Measurements from ENCODE around the gene ALS2.
"Not testable (repeated sequence)": the region's sequence is repeated elsewhere in the genome, so short reads cannot be mapped to it uniquely, and the experiment has no call there.

The ALS2 gene

DNA sequence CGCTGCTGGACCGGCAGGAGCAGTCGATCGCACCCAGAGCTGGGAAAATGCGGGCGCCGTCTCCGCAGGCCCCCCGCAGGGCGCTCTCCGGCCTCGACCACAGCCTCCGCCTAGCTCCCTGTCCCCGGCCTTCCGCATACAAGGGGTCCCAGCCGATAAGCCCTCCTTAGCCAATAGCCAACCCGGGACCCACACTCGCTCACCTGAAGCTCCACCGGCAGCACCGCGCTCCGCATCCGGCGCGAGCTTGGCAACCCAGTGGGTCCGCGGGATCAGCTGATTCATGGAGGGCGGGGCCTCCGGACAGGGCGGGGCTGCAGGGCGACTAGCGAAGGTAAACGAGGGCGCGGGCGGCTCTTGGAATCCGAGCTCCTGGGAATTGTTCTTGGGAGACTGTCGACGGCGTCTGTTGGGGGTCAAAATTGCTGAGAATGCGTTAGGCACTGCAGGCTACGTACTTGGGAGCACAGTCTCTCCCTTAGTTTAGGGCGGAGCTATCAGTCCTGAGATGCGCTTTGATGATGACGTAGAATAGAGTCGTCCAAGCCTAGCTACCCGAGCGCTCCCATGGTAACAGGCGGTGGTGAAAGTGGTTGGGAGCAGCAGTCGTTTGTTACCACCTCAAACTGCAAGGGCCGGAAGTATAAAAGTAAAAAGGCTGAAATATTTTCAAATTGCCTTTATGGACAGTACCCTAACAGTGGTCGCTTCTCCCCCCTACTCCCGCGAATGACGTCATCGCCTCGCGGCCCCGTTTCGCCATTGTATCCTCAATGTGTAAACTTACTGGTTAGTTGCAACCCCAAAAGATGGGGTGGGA lies at the start of gene ALS2:
TSS of gene ALS2 (minus strand) at position 260 of the 820 bp plus-strand sequence. CDS start 12,048 bp downstream, outside the sequence.
- peak; percentile 97 for DNase-seq

DNA sequence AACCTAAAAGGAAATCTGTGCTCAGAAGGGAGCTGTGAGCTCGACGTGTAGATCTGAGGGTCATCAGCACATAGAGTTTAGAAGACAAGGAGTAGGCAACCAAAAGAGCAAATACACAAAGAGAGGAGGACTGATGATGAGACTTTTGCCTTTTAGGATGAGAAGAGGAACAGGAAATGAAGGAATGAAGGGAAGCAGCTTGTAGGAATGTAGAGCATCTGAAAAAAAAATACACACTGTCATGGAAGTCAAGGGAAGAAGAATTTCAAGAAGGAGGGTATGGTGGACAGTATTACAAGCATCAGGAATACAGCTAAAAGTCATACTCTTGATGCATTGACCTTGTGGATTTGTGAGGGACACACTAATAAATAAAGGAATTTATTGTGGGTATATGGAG lies 47.5 kb upstream of the ALS2 start:
- DNase-seq: no peak

DNA sequence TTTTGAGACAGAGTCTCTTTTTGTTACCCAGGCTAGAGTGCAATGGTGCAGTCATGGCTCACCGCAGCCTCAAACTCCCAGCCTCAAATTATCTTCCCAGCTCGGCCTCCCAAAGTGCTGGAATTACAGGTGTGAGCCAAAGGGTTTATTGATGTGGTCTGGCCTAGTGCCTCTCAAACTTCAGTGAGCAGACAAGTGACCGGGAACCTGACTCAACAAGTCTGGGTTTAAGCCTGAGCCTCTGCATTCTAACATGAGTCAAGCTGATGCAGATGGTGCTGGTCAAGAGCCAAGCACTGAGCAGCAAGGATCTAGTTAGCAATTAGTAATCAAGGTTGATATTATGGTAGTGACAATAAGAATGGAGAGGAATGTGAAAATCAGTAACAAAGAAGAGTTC lies 46.9 kb upstream of the ALS2 start:
- DNase-seq: no peak

DNA sequence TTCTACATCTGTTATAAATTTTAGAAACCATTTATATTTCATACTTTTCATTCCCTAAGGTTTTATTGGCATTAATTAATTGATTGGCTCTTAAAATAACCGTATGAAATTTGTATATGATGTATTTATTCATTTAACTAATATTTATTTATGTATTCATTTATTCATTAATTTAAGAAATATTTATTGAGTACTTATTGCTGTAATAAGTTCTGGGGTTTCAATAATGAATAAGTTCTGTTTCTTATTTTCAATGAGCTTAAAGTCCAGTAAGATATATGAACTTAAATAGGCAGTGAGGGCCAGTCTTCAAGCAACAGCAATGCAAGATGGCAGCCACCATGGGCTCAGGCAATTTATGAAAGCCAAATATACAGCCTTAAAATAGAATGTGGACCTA lies 43.5 kb upstream of the ALS2 start:
- no peak for DNase-seq

DNA sequence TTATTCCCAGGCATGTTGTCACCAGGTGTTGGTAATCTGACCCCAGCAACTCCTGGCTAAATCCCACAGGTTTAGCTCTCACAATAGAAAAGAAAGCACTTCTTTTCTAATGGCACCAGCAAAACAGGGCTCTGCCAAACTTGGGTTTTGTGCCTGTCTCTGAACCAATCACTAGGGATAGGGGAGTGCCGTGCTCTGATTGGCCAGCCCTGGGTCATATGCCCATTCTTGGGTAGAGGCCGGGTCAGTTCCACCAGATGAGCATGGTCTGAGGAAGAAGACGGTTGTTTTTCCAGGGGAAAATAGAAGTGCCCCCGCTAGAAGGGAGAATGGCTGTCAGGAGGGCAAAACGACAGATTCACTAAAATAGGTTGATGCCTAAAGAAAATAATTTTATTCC lies 40.3 kb upstream of the ALS2 start:
- peak; percentile 85 for DNase-seq

DNA sequence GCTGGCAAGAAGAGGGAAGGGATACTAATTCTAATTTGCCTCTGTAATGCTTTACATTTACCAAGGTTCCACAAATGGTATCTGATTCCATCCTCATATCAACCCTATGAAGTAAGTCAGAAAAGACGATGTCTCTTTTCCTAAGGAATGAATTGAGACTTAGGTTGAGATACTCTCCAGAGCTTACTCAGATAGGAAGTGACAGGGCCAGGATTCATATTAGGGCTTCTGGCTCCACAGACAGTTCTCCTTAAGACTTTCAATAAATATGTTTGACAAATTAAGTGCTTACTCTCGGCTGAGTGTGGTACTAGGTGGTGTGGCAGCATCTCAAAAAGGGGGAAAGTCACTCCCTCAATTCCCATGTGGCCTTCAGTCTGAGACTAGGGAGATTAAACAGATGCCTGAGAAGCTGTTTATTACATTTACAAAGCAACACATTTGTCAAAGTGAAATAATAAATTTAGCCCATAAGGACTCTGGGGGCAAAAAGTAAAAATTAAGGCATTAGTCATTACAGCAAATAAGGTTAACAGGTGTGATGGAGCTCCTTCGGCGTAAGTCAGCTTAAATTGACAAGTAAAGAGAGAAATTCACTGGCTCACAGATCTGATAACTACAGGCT lies 39.8 kb upstream of the ALS2 start:
- DNase-seq: peak; percentile 60

DNA sequence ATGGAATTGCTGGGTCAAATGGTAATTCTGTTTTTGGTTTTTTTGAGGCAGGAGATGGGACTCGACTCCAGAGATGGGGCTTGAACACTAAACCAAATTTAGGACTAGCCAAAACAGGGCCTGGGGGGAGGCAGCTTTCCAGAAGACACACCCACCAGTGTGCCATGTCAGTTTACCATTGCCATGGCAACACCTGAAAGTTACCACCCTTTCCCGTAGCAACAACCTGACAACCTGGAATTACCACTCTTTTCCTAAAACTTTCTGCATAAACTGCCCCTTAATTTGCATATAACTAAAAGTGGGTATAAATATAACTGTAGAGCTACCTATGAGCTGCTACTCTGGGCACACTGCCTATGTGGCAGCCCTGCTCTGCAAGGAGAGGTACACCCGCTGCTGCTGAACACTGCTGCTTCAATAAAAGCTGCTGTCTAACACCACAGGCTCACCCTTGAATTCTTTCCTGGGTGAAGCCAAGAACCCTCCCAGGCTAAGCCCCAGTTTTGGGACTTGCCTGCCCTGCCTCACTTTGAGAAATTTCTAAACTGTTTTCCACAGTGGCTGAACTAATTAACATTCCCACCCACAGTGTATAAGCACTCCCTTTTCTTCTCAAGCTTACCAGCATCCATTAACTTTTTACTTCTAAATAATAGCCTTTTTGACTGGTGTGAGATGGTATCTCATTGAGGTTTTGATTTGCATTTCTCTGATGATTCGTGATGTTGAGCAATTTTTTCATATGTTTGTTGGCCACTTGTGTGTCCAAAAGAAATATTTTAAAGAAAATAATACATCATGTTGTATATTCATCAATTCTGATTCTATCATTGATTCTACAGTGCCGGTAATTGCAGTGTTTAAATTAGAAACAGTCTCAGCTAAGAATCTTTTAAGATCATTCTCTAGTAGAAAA lies 36.2 kb upstream of the ALS2 start:
- DNase-seq: no peak

DNA sequence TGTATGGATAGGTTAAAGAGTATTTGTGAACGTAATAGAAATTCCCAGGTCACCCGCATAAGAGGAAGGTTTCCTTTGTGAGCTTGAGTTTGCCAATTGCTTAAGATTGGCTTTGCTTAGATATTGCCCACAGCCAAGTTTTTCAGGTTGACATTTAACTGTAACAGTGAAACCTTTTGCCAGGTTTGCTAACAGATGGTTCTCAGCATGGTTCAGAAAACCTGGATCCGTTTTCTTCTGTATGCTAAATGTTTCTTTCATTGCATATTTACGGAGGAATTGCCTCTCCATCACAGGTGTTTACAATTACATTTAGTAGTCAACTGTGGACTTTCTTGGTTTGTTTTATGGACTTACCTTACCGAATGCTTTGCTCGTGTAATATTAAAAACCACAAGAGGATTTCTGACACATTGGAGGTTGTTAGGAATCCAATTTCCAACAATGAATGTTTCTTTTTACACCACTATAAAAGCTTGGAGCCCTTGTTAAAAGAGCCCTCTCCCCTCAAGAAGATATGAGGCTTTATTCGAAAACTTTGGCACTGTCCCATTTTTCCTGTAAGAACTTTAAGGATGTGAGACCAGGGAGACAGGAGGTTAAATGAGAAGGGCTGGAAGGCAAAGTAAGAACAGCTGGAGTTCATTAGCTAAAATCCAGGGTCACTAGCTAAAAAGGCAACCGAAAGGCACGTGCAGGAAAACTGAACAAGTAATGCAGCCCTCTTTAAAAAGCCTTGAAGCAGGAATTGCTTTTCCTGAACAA lies 33.4 kb upstream of the ALS2 start:
- peak; percentile 91 for DNase-seq

DNA sequence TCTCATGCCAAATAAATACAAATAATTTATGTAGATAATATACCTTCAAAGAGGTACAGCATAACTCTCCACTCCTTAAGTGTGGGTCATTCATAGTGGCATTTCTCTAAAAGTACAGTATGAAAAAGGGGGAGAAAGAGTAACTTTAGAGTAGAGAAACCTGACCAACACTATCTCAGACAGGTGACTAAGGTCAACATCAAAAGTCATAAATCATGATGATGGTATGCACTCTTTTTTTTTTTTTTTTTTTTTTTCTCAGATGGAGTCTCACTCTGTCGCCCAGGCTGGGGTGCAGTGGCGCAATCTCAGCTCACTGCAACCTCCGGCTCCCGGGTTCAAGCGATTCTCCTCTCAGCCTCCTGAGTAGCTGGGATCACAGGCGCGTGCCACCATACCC lies 29.9 kb upstream of the ALS2 start:
- not testable (repeated sequence) for DNase-seq

DNA sequence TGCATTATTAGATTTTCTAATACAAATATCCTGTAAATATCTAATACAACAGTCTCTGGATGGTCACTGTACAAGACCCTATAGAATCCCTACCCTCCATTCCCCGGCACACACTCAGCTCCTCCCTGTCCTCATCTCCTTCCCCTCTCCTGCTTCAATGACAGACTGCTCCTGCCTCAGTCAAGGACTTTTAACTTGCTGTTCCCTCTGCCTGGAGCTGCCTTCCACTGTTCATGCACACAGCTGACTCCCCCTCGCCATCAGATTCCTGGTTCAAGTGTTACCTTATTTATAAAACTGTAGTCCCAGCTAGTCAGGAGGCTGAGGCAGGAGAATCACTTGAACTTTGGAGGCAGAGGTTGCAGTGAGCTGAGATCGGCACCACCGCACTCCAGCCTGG lies 28.9 kb upstream of the ALS2 start:
- DNase-seq: peak; percentile 41

DNA sequence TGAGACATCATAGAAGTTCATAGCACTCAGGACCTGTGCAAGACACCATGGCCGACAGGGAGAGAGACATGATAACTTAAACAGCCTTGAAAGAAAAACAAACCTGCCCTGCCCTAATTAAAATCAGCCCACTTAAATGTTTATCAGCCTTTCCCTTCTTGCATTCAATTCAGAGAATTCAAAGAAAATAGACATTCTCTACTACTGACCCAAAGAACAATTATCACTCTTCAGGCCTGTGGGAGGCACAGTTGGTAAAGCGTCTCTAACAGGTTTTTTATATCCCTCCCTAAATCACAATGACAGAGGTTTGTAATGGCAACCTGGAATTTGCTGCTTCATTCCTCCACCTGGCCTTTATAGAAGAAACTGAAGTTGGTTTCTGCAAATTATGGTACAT lies 27.3 kb upstream of the ALS2 start:
- DNase-seq: peak; percentile 82

DNA sequence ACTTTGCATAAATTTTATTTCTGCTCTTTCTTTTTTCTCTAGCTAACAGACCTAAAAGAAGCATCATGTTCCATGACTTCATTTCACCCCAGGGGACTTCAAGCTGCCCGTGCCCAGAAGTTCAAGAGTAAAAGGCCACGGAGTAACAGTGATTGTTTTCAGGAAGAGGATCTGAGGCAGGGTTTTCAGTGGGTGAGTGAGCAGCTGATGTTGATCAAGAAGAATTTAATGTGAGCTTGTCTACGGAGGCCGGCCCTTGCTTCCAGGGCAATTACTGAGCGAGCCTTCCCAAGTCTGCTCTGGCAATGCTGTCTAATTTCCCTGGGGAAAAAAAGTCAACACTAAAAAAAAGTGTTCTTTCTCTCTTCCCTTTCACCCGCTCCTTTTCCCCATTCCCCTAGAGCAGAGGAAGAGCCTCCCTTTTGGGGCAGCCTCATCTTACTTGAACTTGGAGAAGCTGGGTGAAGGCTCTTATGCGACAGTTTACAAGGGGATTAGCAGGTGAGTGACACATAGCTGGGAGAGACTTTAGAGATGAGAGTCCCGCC lies 26.8 kb upstream of the ALS2 start:
- peak; percentile 86 for DNase-seq

DNA sequence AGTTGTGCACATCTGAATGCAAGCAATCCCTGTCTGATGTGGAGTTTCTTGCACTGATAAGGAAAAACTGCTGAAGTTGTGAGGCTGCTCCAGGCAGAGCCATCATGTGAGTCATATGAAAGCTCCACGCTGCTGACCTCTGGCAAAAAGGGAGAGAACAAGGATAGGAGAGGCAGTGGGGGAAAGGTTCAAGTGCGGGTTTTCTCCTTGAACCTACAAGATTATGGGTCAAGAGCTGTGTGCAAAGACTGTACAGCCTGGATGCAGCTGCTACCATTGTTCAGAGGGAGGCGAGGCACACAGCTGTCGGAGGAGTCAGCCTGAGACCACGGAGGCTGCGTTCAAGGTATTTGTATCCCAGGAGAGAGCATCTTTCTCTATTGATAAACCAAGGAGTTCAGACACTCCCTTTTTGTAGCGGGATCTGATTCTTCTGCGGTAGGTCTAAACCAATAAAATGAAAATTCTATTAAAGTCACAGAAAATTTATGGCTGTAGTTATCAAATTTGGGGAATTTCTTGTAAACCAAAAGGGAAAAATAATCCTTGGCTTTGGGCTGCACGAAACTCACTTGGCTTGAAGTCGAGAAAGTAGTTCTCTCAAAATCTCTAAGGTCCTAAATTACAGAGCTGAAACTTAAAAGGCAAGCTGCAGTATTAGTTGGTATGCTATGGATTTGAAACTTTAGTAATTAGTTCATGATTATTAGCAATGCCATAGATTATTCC lies 25.9 kb upstream of the ALS2 start, which contains the start of gene CDK15:
TSS of gene CDK15 (plus strand) at position 96 of the 729 bp plus-strand sequence. CDS start at position 224, 128 bp downstream.
- DNase-seq: peak; percentile 64

DNA sequence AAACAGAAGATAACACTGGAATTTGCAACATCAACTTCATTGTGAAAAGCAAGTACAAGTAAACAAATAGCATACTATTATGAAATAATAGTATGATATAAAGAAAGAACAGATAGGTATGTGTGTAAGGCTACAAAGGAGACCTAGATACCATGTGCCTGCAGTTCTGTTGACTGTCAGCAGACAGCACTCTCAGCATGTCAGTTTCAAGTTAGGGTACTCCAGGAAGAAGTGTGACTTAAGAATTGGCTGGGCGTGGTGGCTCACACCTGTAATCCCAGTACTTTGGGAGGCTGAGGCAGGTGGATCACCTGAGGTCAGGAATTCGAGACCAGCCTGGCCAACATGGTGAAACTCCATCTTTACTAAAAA lies 18.2 kb upstream of the ALS2 start:
- peak; percentile 66 for DNase-seq

DNA sequence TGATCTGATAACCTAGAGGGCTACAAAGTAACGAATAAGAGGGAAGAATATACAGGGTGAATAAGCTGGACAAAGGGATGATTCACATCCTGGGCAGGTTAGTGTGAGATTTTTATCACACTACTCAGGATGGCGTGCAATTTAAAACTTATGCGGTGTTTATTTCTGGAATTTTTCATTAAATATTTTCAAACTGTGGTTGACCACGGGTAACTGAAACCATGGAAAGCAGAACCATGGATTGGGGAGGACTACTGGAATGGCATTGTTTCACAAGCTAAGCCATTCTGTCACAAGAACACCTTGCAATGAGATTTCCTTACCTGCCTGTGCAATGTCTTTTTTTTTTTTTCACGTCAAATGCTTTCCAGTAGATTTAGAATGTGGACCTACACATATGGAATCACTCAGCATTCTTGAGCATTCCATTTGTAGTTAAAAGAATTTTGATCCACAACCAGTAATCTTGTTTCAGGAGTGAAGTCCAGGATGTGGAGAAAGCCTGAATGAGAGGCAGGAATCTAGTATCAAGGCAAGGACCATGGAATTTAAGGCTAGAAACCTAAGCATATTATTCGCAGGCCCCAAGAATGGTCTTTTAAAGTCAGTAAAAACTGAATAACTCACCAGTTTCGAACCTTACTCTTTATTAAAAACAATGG lies 17.6 kb upstream of the ALS2 start:
- no peak for DNase-seq

DNA sequence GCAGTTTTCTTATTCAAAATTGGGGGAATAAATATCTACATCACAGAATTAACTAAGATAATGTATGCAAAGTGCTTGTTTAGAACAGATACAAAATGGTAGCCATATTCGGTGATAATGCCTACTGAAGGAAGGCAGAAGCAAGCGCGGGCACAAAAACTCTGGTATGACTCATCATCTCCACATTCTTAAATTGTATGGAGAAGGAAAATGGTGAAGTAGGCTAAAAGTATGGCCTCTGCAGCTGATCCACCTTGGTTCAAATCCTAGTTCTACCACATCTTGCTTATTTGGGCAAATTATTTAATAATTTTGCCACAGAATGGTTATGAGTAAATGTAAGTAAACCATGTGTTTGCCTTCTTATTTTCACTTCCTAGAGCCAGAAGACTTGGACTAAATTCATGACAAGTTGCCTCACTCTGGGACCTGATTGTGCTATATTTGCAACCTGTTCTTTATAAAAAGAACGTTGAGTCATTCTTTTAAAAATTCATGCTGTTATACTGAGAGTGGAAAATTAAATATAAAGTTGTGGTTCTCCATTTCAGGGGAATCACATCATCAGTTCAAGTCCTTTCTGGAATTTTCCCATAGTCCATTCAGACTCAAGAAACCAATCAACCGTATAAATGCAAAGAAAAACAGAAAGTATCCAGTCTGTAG lies 16.6 kb upstream of the ALS2 start:
- no peak for DNase-seq

DNA sequence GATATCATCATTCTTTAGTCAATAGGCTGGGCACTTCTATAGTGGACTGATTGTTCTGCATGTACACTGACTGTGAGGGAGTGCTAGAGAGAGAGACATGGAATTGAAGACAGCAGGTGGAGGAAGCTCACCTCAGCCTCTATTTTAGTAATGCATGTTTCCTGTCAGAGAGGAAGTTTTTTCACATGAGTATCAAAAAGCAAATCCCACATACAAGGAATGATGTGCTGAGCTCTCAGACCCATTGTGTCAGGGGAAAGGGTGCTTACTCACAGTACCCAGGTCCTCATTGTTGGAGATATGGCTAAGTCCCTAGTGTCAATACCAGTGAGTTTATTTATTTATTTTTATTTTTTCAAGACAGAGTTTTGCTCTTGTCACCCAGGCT lies 15.7 kb upstream of the ALS2 start:
- DNase-seq: no peak

DNA sequence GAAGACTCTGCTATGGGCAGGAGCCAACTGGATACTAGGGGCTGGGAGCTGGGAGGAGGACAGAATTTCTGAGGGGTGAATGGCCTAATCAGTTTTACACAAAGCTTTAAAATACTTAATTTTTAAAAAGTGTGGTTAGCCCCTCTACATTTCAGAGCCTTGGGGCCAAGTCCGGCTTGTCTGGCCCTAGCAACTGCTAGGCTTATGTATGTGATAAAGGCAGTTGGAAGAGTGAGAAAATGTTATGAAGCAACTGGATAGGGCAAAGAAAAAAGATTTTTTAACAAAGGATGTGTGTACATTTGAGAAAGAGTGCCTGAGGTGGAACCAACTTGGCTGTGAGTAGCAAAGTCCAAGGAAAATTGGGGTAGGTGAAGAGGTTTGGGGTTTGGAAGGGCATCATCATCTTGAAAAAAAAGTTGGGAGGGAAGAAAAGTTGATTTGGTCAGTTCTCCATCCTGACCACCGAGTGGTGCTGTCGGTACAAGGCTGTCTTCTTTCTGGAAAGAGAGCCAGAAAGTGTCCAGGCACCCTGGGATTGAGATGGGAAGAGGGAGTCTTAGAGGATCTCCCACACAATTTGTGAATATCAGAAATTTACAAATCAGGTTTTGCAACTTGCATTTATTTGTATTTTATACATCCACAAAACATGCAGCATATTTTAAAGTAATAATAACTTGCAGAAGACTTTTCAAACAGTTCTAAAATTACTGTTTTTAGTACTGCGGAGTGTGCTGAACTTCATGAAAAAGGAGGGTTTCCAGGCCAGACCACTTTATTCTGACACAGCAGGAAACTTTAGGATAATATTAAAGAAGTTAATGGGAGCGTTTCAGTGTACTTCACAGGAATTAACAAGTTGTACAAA lies 15.1 kb upstream of the ALS2 start:
- DNase-seq: peak; percentile 66

DNA sequence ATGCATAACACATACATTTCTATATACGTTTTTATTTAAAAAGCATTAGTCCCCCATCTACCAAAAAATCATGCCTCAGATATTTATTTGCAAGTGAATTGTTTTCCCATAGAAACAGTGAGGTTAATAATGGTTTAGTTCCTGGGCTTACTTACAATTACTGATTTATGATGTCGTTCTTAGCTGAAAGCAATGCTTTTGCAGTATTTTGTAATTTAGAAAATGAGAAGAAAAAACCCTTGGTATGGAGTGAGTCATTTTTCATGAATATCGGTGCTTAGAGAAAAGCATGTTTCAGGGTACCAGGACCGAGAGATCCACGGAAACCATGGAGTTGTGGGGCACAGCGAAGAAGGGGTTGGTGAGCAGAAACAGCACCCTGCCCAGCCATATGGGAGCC lies 13.6 kb upstream of the ALS2 start:
- DNase-seq: no peak
